GM21723 (cell line): ENCODE measurements around the gene BEGAIN.

Source experiments
- ATAC-seq: cut with Tn5 transposase; IDR thresholded peaks from one replicate; pipeline ENCODE4 v1.9.1; 2021; ENCODE audit warnings: mild to moderate bottlenecking, moderate library complexity; ENCODE audit not compliant: unreplicated experiment

BEGAIN gene

DNA sequence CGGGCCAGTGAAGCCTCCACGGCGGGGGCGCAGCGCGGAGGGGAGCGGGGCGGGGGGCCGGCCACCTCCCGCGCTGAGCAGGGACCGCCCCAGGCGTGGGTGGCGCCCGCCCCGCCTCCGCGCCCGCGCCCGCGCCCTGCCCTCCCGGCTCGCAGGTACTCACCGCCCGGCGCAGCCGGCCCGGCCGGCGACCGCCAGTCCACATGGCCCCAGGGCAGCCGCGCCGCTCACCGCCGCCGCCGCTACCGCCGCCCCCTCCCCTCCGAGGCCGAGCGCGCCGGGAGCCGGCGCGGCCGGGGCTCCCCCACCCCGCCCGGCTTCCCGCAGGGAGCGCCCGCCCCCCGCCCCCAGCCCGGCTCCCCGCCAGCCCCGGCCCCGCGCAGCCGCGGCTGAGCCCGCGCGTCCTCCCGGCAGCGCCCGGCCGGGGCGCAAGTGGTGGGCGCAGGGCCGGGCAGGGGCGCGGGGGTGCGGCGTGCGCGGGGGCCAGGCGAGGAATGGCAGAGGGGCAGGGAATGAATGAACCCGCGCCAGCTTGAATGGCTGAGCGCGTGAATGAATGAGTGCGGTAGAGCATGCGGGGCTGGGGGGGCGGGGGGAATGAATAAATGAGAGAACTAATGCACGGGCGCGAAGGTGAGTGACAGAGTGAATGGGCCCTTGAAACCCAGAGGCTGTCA, at the start of gene BEGAIN:
Gene BEGAIN (minus strand): TSS at position 332 of the 677 bp plus-strand sequence. CDS start 127 bp downstream, at position 205.
- ATAC-seq: no peak

GRCh38 chr14:100636559-100636958, 49.3 kb upstream of the BEGAIN start:
- ATAC-seq: no peak

DNA sequence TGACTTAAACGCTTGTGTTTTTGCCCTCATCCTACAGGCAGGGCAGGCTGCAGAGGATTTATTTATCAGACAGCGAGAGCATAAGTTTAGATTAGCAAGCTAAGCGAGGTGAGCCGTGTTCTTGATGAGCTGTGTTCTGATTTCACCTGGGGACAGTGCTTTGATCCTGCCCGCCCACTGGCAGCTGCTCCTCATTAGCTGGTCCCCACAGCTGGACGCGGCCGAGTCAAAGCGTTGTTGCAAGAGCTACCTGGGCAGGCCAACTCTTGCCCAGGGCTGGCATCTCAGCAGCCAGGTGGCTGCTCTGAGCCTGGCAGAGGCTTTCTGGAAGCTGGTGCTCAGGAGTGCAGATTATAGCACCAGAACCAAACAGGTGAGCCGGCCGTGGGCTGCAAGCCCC, 46.8 kb upstream of the BEGAIN start:
- no peak for ATAC-seq

- ATAC-seq: no peak
Measured at GRCh38 chr14:100633406-100633805, 46.2 kb upstream of the BEGAIN start.

- no peak for ATAC-seq
Measured at GRCh38 chr14:100629696-100630095, 42.5 kb upstream of the BEGAIN start.

GRCh38 chr14:100629098-100629497, 41.9 kb upstream of the BEGAIN start:
- ATAC-seq: no peak

DNA sequence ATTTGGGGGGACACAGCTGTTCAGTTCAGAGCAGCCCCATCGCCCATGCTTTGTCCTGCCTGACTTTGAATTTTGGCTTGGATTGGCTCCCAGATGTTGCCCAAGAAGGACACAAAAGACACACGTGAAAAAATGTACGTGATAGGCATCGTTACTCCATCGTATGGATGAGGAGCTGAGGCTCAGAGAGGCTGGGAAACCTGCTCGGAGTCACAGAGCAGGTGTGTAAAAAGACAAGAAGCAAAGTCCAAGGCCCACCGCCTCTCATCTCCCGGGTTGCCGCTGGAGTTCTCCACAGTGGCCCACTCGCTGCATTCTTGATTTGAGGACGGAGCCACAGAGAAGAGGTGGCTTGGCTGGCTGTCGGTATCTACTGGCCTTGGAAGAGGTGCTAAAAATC, 41.0 kb upstream of the BEGAIN start:
- no peak for ATAC-seq

GRCh38 chr14:100626614-100627013, 39.4 kb upstream of the BEGAIN start:
- ATAC-seq: no peak

GRCh38 chr14:100623961-100624360, 36.7 kb upstream of the BEGAIN start:
- ATAC-seq: no peak

GRCh38 chr14:100623557-100623956, 36.3 kb upstream of the BEGAIN start:
- ATAC-seq: no peak

DNA sequence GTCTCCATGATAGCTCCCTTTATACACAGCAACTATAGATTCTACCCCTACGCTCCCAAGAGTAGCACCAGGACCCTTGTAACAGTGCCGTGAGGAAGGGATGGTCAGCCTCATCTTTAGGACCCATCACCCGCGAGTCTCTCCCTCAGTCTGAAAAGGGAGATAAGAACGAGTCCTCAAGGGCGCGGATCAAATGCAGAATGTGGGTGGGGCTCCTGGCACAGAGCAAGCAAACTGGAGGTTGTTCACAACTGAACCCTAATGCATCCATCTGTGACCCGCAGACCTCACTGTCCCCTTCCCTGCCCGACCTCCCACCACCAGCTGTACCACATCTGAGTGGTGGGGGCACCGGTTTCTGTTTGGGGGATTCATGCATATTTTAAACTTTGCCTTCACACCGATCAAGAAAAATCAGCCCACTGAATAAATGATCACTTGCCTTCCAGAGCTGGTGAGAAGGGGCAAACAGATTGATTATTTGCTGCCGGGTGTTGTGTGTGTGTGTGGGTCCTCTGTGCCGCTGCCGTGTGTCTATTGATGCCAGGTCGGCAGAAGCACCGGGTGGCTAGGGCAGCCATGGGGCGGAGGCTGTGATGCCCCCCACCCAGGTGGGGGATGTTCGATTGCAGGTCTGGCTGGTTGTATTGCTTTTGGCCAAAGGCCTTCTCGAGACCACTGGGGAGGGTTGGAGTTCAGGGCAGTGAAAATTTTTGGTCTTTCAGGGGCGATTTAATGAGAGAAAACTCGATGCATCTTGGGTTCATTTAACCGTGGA, 35.7 kb upstream of the BEGAIN start:
- ATAC-seq: no peak

DNA sequence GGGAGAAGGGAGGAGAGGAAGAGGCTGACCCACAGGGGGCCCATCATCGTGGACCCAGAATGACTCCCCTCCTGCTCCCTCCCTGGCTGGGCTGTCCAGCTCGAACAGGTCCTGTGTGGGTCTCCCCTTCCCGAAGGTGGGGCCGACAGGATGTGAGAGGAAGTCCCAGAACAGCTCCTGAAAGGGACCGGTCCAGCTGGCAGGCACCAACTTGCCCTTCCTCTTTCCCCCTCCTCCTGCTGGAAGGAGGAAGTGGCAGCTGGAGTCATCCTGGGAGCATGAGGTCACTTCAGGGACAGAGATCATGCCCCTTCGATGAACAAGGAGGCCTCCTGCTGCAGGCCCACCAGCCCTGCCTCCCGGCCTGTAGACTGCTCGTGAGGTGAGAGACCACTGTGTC, 35.0 kb upstream of the BEGAIN start:
- ATAC-seq: no peak

DNA sequence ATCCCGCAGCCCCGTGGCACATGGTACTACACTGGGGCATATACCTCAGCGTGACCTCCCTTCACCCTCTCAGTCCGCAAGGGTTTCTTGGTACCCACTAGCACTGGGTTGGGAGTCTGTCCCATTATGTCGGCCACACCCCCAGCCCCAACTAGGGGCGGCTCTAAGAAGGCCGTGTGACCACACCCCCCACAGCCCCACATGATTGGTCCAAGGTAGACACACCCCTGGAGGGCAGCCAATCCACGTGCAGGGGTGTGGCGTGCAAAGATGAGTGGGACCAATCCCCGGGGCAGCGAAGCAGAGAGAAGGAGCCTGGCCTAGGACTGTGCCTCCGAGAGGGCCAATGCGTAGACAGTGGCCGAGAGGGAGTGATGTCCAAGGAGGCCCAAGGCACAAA, 34.6 kb upstream of the BEGAIN start:
- ATAC-seq: no peak

DNA sequence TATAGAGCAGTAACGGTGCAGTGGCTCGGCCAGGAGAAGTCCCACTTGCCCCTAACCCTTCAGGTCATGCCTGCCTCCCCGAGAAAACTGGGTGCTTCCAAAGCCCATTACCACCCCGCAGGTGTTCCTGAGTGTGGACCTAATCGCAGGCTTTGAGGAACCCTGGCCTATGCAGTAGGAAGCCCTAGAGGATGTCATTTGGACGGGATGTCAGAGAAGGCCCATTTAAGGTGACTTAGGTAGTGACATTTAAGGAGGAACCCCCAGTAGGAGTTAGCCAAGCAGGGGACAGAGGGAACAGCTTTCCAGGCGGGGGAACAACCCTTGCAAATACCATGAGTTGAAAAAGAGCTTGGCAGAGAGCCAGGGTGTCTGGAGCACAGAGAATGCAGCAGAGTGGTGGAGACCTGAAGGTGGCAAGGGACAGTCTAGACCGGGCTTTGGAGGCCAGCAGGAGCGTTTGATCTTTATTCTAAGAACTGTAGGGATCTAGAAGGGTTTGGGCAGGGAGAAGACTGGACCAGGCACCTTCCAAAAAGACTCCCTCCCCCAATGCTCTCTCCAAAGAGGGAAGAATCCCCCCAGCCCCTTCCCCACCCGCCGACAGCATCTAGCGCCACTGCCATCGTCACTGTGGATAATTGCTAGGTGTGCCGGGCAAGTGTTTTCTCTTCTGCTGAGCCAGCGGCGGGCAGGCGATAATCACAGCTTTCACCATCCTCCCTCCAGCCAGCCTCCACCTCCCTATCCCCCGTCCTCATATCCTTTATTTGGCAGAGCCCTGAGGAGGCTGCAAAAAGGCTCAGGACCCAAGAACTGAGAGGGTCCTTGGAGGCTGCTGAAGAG, 33.3 kb upstream of the BEGAIN start:
- no peak for ATAC-seq

GRCh38 chr14:100619396-100620254, 32.4 kb upstream of the BEGAIN start:
- ATAC-seq: no peak

- ATAC-seq: no peak
Measured at GRCh38 chr14:100618763-100619320, 31.6 kb upstream of the BEGAIN start.

GRCh38 chr14:100618318-100618693, 31.1 kb upstream of the BEGAIN start:
- no peak for ATAC-seq

- ATAC-seq: no peak
Measured at GRCh38 chr14:100617410-100618317, 30.4 kb upstream of the BEGAIN start.

- ATAC-seq: no peak
Measured at GRCh38 chr14:100616854-100617409, 29.7 kb upstream of the BEGAIN start.
